Neural cell (in vitro differentiated cells): ENCODE data around the gene RPL12. TPM values are rescaled to one million over a fixed set of nuclear protein-coding genes. Genes with fewer than 3 reads are reported as not detected.

ENCODE experiments used
- H2AFZ ChIP-seq: fragments of 200-600, 300-800 bp; sonication (generic), shearing (Covaris generic); 2 replicates; pipeline ENCODE4 v1.6.0; 2014; ENCODE audit warnings: low read depth, mild to moderate bottlenecking, antibody characterized with exemption, low read length, moderate library complexity
- H3F3A ChIP-seq: fragments of 200-600 bp; shearing (Covaris generic); 2 replicates; pipeline ENCODE4 v1.6.1; 2016; ENCODE audit warnings: mild to moderate bottlenecking, moderate library complexity, mixed read lengths, antibody characterized with exemption, low read length; ENCODE audit not compliant: insufficient read depth, poor library complexity, severe bottlenecking
- H3K27ac ChIP-seq: fragments of 200-600, 300-800 bp; sonication (generic), shearing (Covaris generic); 2 replicates; pipeline ENCODE4 v1.5.1; 2014; ENCODE audit warnings: mild to moderate bottlenecking, low read length, moderate library complexity
- H3K27me3 ChIP-seq: fragments of 300-800, 200-600 bp; sonication (generic), shearing (Covaris generic); 2 replicates; pipeline ENCODE4 v1.6.0; 2014; ENCODE audit warnings: mild to moderate bottlenecking, low read depth, low read length, moderate library complexity; ENCODE audit not compliant: insufficient read depth
- H3K36me3 ChIP-seq: fragments of 300-800, 200-600 bp; sonication (generic), shearing (Covaris generic); 2 replicates; pipeline ENCODE4 v1.5.1; 2014; ENCODE audit warnings: mild to moderate bottlenecking, antibody characterized with exemption, low read length, moderate library complexity; ENCODE audit not compliant: insufficient read depth
- H3K4me2 ChIP-seq: fragments of 300-800, 200-600 bp; sonication (generic), shearing (Covaris generic); 2 replicates; pipeline ENCODE4 v1.6.0; 2014; ENCODE audit warnings: mild to moderate bottlenecking, low read length
- H3K4me3 ChIP-seq: fragments of 300-800, 200-600 bp; sonication (generic), shearing (Covaris generic); 2 replicates; pipeline ENCODE4 v1.5.1; 2014; ENCODE audit warnings: mild to moderate bottlenecking, low read length, moderate library complexity
- H3K79me2 ChIP-seq: fragments of 200-600 bp; shearing (Covaris generic); replicated peaks from 2 replicates; pipeline ENCODE4 v1.6.0; 2014; ENCODE audit warnings: mild to moderate bottlenecking, low read length, moderate library complexity; ENCODE audit not compliant: insufficient read depth
- H3K9ac ChIP-seq: fragments of 300-800, 200-600 bp; sonication (generic), shearing (Covaris generic); 2 replicates; pipeline ENCODE4 v1.6.1; 2016; ENCODE audit warnings: mild to moderate bottlenecking, low read length, mixed read lengths
- H3K9me2 ChIP-seq: fragments of 200-600 bp; shearing (Covaris generic); 2 replicates; pipeline ENCODE4 v1.6.1; 2016; ENCODE audit warnings: mild to moderate bottlenecking, low read length, mixed read lengths; ENCODE audit not compliant: insufficient read depth
- H3K9me3 ChIP-seq: fragments of 200-600, 300-800 bp; sonication (generic), shearing (Covaris generic); 2 replicates; pipeline ENCODE4 v1.6.1; 2016; ENCODE audit warnings: mild to moderate bottlenecking, mixed run types, low read length, moderate library complexity, mixed read lengths
- H4K20me1 ChIP-seq: fragments of 200-600 bp; shearing (Covaris generic); 2 replicates; pipeline ENCODE4 v1.6.1; 2016; ENCODE audit warnings: mild to moderate bottlenecking, mixed run types; ENCODE audit not compliant: insufficient read depth
- CTCF ChIP-seq: fragments of 450-650 bp; IDR thresholded peaks from 2 replicates; pipeline ENCODE4 v1.5.1; 2014; ENCODE audit warnings: antibody characterized with exemption, mild to moderate bottlenecking, moderate library complexity; ENCODE audit not compliant: poor library complexity, severe bottlenecking
- EP300 ChIP-seq: fragments of 450-650 bp; conservative IDR thresholded peaks from 2 replicates; pipeline ENCODE4 v1.6.1; 2014; ENCODE audit warnings: antibody characterized with exemption, mild to moderate bottlenecking, moderate library complexity; ENCODE audit not compliant: poor library complexity, severe bottlenecking
- EZH2 ChIP-seq: fragments of 200-600, 300-800 bp; shearing (Covaris generic), sonication (generic); IDR thresholded peaks from 2 replicates; pipeline ENCODE4 v1.6.1; 2014; ENCODE audit warnings: antibody characterized with exemption, low read length, borderline replicate concordance, mild to moderate bottlenecking; ENCODE audit not compliant: insufficient read depth, poor library complexity, severe bottlenecking
- MXI1 ChIP-seq: fragments of 450-650 bp; conservative IDR thresholded peaks from 2 replicates; pipeline ENCODE4 v1.6.1; 2014; ENCODE audit warnings: antibody characterized with exemption, mild to moderate bottlenecking; ENCODE audit not compliant: poor library complexity, severe bottlenecking
- POLR2AphosphoS5 ChIP-seq: IDR thresholded peaks from 2 replicates; pipeline ENCODE4 v1.6.1; 2012
- RAD21 ChIP-seq: fragments of 450-650 bp; conservative IDR thresholded peaks from 2 replicates; pipeline ENCODE4 v1.6.1; 2014; ENCODE audit warnings: antibody characterized with exemption, mild to moderate bottlenecking, moderate library complexity
- REST ChIP-seq: IDR thresholded peaks from 2 replicates; pipeline ENCODE4 v1.6.1; 2012; ENCODE audit warnings: borderline replicate concordance
- SMC3 ChIP-seq: fragments of 450-650 bp; conservative IDR thresholded peaks from 2 replicates; pipeline ENCODE4 v1.6.1; 2014; ENCODE audit warnings: antibody characterized with exemption, mild to moderate bottlenecking, moderate library complexity; ENCODE audit not compliant: poor library complexity
- TAF1 ChIP-seq: IDR thresholded peaks from 2 replicates; pipeline ENCODE4 v1.6.1; 2012; ENCODE audit warnings: low read depth
- polyA plus RNA-seq: library from polyadenylated mRNA; depleted of rRNA; stranded (reverse); fragments of >200 nt; gene quantifications from 2 replicates; pipeline ENCODE4 v1.2.3, GENCODE V29; 2014

The RPL12 gene
- polyA plus RNA-seq, 1 donor from 2014 or later = 862 TPM

- Histone ChIP-seq H3K4me3 (no peak overlapping the region), H3K9me2 (no peaks in the 10 kb centered on the region), H4K20me1 (no peaks in the 10 kb centered on the region), H3K36me3 (no peaks in the 10 kb centered on the region), H3K27ac (no peak overlapping the region), H2AFZ (no peak overlapping the region), H3K9ac (no peak overlapping the region), H3K27me3 (no peaks in the 10 kb centered on the region), H3K4me2 (no peak overlapping the region), H3F3A (no peaks in the 10 kb centered on the region), H3K9me3 (no peaks in the 10 kb centered on the region), H3K79me2 (no peaks in the 10 kb centered on the region)
- TF ChIP-seq MXI1 (no peak), EP300 (no peak), SMC3 (no peak), EZH2 (no peak), RAD21 (no peak), REST (no peak), TAF1 (no peak), POLR2AphosphoS5 (no peak), CTCF (no peak)
Measured at GRCh38 chr9:127419348-127419747, 31.9 kb downstream of the RPL12 start.

DNA sequence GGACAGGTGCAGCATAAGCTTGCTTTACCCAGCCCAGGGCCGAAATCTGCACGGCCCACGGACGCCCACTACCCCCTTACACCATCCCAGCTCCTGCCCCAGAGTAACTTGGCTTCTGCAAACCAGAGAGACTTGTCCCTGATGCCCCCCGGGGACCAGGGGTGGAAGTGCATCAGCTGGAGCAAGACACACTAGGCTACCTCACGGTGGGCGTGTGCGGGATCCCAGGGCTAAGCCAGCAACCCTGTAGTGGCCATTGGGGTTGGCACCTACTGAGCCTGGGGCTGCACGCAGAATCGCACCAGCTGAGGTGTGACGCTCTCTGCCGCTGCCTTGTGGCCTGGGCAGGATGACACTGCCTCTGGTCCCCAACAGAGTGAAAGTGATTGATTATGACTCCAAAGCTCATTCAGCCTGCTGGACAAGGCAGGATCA lies 33.2 kb downstream of the RPL12 start:
- Histone ChIP-seq H3K27ac (no peak overlapping the region), H3K9me3 (no peaks in the 10 kb centered on the region), H3K4me2 (no peak overlapping the region), H3K79me2 (no peaks in the 10 kb centered on the region), H3K9ac (no peak overlapping the region), H3K4me3 (no peak overlapping the region), H2AFZ (no peak overlapping the region), H3K27me3 (no peaks in the 10 kb centered on the region), H4K20me1 (no peaks in the 10 kb centered on the region), H3K36me3 (no peaks in the 10 kb centered on the region), H3K9me2 (no peaks in the 10 kb centered on the region), H3F3A (no peaks in the 10 kb centered on the region)
- TF ChIP-seq EP300 (no peak), POLR2AphosphoS5 (no peak), CTCF (peak; percentile 18)
